ENCODE measurements around the gene LRRFIP1.
"Not testable (repeated sequence)": the region's sequence is repeated elsewhere in the genome, so short reads cannot be mapped to it uniquely, and the experiment has no call there.

Gene LRRFIP1

DNA sequence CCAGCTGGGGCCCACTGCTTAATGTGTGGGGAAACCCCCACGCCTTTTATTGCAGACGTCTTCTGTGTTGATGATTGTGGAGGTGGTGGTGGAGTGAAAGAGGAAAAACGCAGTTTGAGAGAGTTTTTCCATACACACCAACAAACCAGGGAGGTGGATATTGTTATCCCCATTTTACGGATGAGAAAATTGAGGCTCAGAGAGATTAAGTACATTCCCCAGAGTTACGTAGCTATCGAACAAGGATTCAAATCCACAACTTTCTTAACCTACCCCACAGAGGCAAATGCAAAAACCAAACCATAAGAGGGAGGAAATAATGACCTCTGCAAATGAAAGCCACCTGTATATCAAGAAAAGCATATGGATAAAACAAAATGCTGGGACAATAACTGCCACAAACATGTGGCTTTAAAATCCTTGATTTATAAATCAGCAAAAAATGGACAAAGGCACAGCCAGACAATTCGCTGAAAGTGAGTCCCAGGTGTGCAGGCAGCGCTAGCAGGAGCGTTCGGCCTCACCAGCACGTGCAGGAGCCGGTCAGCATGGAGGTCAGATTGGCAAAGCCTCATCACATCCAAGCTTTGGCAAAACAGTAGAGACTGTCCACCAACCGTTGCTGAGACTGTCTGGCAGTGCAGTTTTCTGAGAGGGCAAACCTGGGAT is 24.2 kb upstream of the LRRFIP1 start:
- no peak for DNase-seq (ENCODE audit: low spot score in 2 of 2)
- no peaks in the 10 kb centered on the region for H3K27me3 ChIP-seq (ENCODE audit: low read depth)
- H3K9me3 ChIP-seq: no peaks in the 10 kb centered on the region
- no peak overlapping the region for H3K4me3 ChIP-seq
- no peaks in the 10 kb centered on the region for H3K4me1 ChIP-seq
- no peaks in the 10 kb centered on the region for H3K36me3 ChIP-seq (replicated peaks)
- in situ Hi-C loops (cut with MboI; ENCODE audit: low sequenced_read_pairs): no loop called here

GRCh38 chr2:237603718-237604362 is 23.5 kb upstream of the LRRFIP1 start:
- Histone ChIP-seq H3K4me3 (no peak overlapping the region), H3K27me3 (ENCODE audit: low read depth) (no peaks in the 10 kb centered on the region), H3K36me3 (replicated peaks) (no peaks in the 10 kb centered on the region), H3K9me3 (no peaks in the 10 kb centered on the region), H3K4me1 (no peaks in the 10 kb centered on the region)
- in situ Hi-C loops (cut with MboI; ENCODE audit: low sequenced_read_pairs): no loop called here
- no peak for DNase-seq (ENCODE audit: low spot score in 2 of 2)

- H3K4me3 ChIP-seq: no peak overlapping the region
- no peaks in the 10 kb centered on the region for H3K27me3 ChIP-seq (ENCODE audit: low read depth)
- no peaks in the 10 kb centered on the region for H3K4me1 ChIP-seq
- no peaks in the 10 kb centered on the region for H3K36me3 ChIP-seq (replicated peaks)
- no peak for DNase-seq (ENCODE audit: low spot score in 2 of 2)
- no peaks in the 10 kb centered on the region for H3K9me3 ChIP-seq
- in situ Hi-C loops (cut with MboI; ENCODE audit: low sequenced_read_pairs): no loop called here
Measured at GRCh38 chr2:237604391-237604790, 23.0 kb upstream of the LRRFIP1 start.

DNA sequence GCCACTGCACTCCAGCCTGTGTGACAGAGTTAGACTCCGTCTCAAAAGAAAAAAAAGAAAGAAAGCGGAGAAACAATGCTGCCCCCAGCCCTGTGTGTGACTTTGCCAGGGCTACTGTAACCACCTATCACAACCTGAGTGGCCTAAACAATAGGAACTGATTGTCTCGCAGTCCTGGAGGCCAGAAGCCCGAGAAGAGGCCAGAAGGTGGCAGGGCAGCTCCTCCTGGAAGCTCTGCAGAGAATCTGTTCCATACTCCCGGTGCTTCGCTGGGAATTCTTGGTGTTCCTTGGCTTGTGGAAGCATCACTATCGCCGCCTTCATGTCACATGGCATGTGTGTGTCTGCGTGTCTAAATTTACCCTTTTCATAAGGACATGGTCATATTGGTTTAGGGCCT is 22.4 kb upstream of the LRRFIP1 start:
- no peak for DNase-seq (ENCODE audit: low spot score in 2 of 2)
- no peak overlapping the region for H3K4me3 ChIP-seq
- H3K4me1 ChIP-seq: no peaks in the 10 kb centered on the region
- in situ Hi-C loops (cut with MboI; ENCODE audit: low sequenced_read_pairs): no loop called here
- no peaks in the 10 kb centered on the region for H3K27me3 ChIP-seq (ENCODE audit: low read depth)
- no peaks in the 10 kb centered on the region for H3K9me3 ChIP-seq
- H3K36me3 ChIP-seq (replicated peaks): no peaks in the 10 kb centered on the region

- H3K4me3 ChIP-seq; H3K4me1 ChIP-seq; DNase-seq (ENCODE audit: low spot score in 2 of 2); H3K36me3 ChIP-seq (replicated peaks); in situ Hi-C loops (cut with MboI; ENCODE audit: low sequenced_read_pairs); H3K27me3 ChIP-seq (ENCODE audit: low read depth); H3K9me3 ChIP-seq: not testable (repeated sequence)
Measured at GRCh38 chr2:237606522-237606921, 20.9 kb upstream of the LRRFIP1 start.

- Histone ChIP-seq H3K4me1 (no peaks in the 10 kb centered on the region), H3K27me3 (ENCODE audit: low read depth) (peaks cover 8% of the 10 kb centered on the region; the same call in 1 of the 2 replicates), H3K9me3 (no peaks in the 10 kb centered on the region), H3K36me3 (replicated peaks) (no peaks in the 10 kb centered on the region), H3K4me3 (no peak overlapping the region)
- no peak for DNase-seq (ENCODE audit: low spot score in 2 of 2)
- in situ Hi-C loops (cut with MboI; ENCODE audit: low sequenced_read_pairs): no loop called here
Measured at GRCh38 chr2:237612527-237613357, 14.6 kb upstream of the LRRFIP1 start.

- H3K36me3 ChIP-seq (replicated peaks): no peaks in the 10 kb centered on the region
- H3K27me3 ChIP-seq (ENCODE audit: low read depth): peaks cover 8% of the 10 kb centered on the region; the same call in 1 of the 2 replicates
- DNase-seq (ENCODE audit: low spot score in 2 of 2): no peak
- no peak overlapping the region for H3K4me3 ChIP-seq
- in situ Hi-C loops (cut with MboI; ENCODE audit: low sequenced_read_pairs): no loop called here
- no peaks in the 10 kb centered on the region for H3K4me1 ChIP-seq
- no peaks in the 10 kb centered on the region for H3K9me3 ChIP-seq
Measured at GRCh38 chr2:237613679-237614078, 13.7 kb upstream of the LRRFIP1 start.

DNA sequence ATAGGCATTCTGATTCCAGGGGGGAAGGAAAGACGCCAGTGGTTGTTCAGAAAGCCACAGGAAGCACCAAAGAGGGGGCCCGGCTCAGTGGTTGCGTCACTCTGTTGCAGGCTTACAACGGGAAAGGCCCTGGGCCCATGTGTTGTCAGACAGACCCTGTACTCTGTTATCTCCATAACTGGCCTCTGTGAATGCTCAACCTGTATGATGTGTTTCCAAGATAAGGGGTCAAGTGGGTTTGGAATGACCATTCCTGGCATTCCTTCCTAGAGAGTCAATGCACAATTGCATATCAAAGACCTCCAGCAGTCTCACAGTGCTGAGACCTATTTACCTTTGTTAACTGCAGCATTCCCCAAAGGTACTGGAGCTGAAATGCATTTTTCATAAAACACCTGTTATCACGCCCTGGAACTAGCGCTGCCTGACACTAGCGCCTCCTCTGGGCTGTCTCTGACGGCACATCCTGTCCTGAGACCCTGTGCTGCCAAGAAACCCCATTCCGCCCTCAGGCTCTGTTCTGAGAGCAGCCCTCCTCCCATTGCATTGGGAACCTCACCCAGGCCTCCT is 13.2 kb upstream of the LRRFIP1 start:
- Histone ChIP-seq H3K9me3 (no peaks in the 10 kb centered on the region), H3K27me3 (ENCODE audit: low read depth) (peaks cover 9% of the 10 kb centered on the region; the same call in 1 of the 2 replicates), H3K36me3 (replicated peaks) (no peaks in the 10 kb centered on the region), H3K4me1 (no peaks in the 10 kb centered on the region), H3K4me3 (no peak overlapping the region)
- DNase-seq (ENCODE audit: low spot score in 2 of 2): peak in 1 of 2 experiments; percentile 40
- in situ Hi-C loops (cut with MboI; ENCODE audit: low sequenced_read_pairs): no loop called here

- no peak for DNase-seq (ENCODE audit: low spot score in 2 of 2)
- peaks cover 11% of the 10 kb centered on the region; the same call in 1 of the 2 replicates for H3K27me3 ChIP-seq (ENCODE audit: low read depth)
- no peaks in the 10 kb centered on the region for H3K36me3 ChIP-seq (replicated peaks)
- H3K4me1 ChIP-seq: no peaks in the 10 kb centered on the region
- in situ Hi-C loops (cut with MboI; ENCODE audit: low sequenced_read_pairs): no loop called here
- no peak overlapping the region for H3K4me3 ChIP-seq
- no peaks in the 10 kb centered on the region for H3K9me3 ChIP-seq
Measured at GRCh38 chr2:237615631-237616249, 11.6 kb upstream of the LRRFIP1 start.

- no peaks in the 10 kb centered on the region for H3K36me3 ChIP-seq (replicated peaks)
- in situ Hi-C loops (cut with MboI; ENCODE audit: low sequenced_read_pairs): no loop called here
- no peaks in the 10 kb centered on the region for H3K4me1 ChIP-seq
- H3K4me3 ChIP-seq: no peak overlapping the region
- H3K9me3 ChIP-seq: no peaks in the 10 kb centered on the region
- peaks cover 11% of the 10 kb centered on the region; the same call in 1 of the 2 replicates for H3K27me3 ChIP-seq (ENCODE audit: low read depth)
- DNase-seq (ENCODE audit: low spot score in 2 of 2): no peak
Measured at GRCh38 chr2:237616373-237616733, 11.0 kb upstream of the LRRFIP1 start.

GRCh38 chr2:237616734-237617586 is 10.4 kb upstream of the LRRFIP1 start:
- Histone ChIP-seq H3K27me3 (ENCODE audit: low read depth) (peaks cover 13% of the 10 kb centered on the region; the same call in 1 of the 2 replicates), H3K36me3 (replicated peaks) (no peaks in the 10 kb centered on the region), H3K4me1 (no peaks in the 10 kb centered on the region), H3K9me3 (no peaks in the 10 kb centered on the region), H3K4me3 (no peak overlapping the region)
- in situ Hi-C loops (cut with MboI; ENCODE audit: low sequenced_read_pairs): no loop called here
- no peak for DNase-seq (ENCODE audit: low spot score in 2 of 2)

DNA sequence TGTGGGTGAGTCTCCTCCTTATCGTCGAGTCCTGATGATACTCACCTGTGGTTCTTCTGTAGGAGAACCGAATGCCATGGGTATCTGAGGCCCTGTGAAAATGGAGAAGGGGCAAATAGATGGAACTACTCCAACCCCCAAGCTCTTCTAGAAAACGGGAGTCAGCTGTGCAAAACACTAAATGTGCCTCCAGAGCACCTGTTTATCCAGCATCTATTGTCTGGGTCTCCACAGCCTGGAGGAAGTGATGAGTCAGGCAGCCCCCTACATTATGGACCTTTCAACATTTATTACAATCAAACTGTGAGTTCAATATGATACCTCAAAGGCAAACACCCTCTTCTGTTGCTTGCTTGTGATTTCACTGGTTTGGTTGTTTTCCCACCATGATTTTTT is 9.8 kb upstream of the LRRFIP1 start:
- Histone ChIP-seq H3K9me3 (no peaks in the 10 kb centered on the region), H3K36me3 (replicated peaks) (no peaks in the 10 kb centered on the region), H3K4me3 (no peak overlapping the region), H3K4me1 (no peaks in the 10 kb centered on the region), H3K27me3 (ENCODE audit: low read depth) (peaks cover 17% of the 10 kb centered on the region; the same call in 1 of the 2 replicates)
- no peak for DNase-seq (ENCODE audit: low spot score in 2 of 2)
- in situ Hi-C loops (cut with MboI; ENCODE audit: low sequenced_read_pairs): no loop called here

GRCh38 chr2:237618449-237618848 is 8.9 kb upstream of the LRRFIP1 start:
- no peaks in the 10 kb centered on the region for H3K4me1 ChIP-seq

More at GRCh38 chr2:237618449-237618848, 8.9 kb upstream of the LRRFIP1 start:
- Histone ChIP-seq H3K36me3 (replicated peaks) (no peaks in the 10 kb centered on the region), H3K9me3 (no peaks in the 10 kb centered on the region), H3K4me3 (no peak overlapping the region), H3K27me3 (ENCODE audit: low read depth) (peaks cover 17% of the 10 kb centered on the region; the same call in 1 of the 2 replicates)
- in situ Hi-C loops (cut with MboI; ENCODE audit: low sequenced_read_pairs): no loop called here
- DNase-seq (ENCODE audit: low spot score in 2 of 2): no peak

All from HAP-1 (cell line).